Measurements from ENCODE around the gene CPN2.

The CPN2 gene

DNA sequence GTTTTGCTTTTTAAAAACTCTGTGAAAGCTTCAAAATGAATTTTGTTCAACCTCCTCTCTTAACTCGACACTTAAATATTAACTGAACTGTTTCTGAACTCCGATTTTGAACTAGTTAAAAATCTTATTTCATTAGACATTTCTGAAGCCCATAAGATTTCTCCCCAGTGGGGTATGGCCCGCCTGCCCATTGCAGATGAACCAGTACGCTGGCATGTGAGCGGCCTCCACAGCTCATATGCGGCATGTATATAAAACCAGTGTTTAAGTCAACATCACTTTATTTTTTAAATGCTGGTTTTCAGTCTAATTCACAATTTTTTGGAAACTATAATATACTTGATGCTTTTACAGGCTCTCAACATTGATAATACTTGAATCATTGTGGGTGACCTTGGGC lies 50.2 kb downstream of the CPN2 start:
- H3K4me3 ChIP-seq (ENCODE audit: low read depth, low read length): no peak overlapping the region
- TF ChIP-seq, protein P1, sequence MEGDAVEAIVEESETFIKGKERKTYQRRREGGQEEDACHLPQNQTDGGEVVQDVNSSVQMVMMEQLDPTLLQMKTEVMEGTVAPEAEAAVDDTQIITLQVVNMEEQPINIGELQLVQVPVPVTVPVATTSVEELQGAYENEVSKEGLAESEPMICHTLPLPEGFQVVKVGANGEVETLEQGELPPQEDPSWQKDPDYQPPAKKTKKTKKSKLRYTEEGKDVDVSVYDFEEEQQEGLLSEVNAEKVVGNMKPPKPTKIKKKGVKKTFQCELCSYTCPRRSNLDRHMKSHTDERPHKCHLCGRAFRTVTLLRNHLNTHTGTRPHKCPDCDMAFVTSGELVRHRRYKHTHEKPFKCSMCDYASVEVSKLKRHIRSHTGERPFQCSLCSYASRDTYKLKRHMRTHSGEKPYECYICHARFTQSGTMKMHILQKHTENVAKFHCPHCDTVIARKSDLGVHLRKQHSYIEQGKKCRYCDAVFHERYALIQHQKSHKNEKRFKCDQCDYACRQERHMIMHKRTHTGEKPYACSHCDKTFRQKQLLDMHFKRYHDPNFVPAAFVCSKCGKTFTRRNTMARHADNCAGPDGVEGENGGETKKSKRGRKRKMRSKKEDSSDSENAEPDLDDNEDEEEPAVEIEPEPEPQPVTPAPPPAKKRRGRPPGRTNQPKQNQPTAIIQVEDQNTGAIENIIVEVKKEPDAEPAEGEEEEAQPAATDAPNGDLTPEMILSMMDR (IDR thresholded peaks at IDR 0.05; ENCODE audit: low read depth, low read length): no peak

DNA sequence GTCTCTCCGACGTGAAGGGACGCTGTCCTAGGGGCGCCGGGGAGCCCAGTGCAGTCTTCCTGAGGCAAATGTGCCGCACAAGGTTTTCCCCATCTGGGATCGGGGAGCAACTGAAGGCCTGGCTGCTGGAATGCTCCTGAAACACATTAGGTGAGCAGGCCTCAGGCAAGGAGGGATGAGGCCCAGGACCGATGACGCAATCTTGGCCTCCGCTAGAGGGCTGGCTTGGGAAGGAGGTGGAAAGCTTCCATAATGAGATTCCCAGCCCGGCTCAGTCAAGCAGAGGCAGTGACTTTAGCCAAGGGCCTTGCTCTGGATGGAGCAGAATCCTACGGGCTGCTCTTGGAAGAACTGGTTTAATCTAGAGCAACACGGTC lies 50.8 kb downstream of the CPN2 start:
- TF ChIP-seq, protein P1 (IDR thresholded peaks at IDR 0.05; ENCODE audit: low read depth, low read length): no peak
- H3K4me3 ChIP-seq (ENCODE audit: low read depth, low read length): no peak overlapping the region

DNA sequence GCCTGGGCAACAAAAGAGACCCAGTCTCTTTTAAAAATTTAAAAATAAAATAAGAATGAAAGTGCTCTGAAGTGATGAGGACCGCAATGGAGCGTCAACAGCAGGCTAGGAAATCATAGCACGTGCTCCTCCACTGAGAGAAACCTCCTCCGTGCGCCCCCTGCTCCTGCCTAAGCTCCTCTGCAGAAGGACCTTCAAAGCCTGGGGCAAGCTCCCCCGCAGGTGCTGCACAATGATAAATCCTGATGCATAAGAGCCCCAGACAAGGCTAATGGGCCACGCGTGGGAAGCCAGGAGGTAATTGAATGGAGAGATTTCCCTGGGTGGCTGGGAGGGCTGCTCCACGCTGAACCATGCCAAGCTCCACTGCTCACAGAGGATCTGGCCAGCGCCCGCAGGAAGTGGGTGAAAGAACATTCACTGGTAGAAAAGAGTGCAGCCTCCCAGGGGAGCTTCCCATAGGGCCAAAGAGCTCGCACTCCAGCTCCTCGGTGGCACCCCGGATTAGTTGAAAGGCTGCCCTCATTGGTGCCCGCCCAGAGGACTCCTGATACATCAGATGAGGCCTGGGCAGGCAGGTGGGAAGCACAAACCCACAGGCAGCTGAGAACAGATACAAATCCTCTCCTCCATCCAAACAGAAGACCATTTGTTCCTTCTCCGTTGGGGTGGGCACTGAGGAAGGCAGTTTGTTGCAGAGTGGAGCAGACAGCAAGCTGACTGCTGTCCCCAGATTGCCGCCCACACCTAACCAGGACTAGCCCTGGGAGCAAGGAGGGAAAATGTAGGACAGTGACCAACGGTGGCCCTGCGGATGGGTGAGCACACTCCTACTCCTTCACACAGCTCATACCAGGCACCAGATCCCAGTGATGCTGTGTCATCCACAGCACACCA lies 52.5 kb downstream of the CPN2 start:
- TF ChIP-seq, protein P1 (IDR thresholded peaks at IDR 0.05; ENCODE audit: low read depth, low read length): no peak
- H3K4me3 ChIP-seq (ENCODE audit: low read depth, low read length): no peak overlapping the region

DNA sequence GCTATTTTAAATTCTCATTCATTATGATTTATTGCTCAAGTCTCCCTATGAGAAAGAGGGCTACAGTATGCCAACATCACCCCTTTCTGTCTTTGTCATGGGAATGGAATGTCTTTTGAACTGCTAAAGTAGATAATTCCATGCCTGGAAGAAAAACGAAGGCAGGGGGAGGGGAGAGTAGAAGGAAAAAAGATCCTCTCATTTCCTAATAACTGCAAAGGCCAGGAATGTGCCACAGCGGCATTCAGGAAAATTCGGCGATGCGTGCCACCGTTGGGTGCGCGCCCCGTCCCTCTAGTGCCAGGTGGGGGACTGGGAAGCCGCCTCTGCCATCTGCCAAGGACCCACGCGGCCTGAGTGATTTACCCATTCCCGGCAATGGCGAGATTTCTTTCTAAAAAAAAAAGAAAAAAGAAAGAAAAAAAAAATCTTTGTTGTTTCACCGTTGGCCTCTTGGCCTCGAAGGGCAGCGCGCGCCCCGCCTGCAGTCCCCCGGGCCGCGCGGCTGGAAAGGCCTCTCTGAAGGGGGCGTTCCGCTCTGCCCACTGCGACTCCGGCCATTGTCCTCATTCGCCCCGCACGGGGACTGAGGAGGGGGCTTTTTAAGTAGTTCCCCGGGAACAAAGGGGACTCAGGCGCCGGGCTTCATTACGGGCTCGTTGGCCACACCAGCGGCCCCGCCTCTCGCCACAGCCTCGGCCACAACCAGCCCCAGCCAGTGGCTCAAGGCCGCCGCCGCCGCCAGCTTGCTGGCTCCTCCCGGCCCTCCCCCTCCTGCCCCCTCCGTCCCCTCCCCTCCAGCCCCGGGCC lies 54.5 kb downstream of the CPN2 start:
- TF ChIP-seq, protein P1 (IDR thresholded peaks at IDR 0.05; ENCODE audit: low read depth, low read length): no peak
- no peak overlapping the region for H3K4me3 ChIP-seq (ENCODE audit: low read depth, low read length)

DNA sequence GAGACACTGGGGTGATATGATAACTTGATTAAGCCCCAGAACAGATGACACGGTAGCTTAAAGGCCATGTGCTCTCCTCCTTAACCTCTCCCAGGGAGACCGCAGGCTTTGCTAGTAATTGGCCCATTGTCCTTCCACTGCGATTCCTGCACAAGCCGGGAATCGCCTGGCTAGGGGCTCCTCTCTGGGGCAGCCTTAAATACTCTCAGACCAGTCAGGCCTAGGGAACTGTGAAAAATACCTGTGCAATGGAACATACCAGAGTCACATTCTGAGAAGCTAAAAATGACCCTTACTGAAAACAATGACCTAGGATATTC lies 56.3 kb downstream of the CPN2 start:
- H3K4me3 ChIP-seq (ENCODE audit: low read depth, low read length): no peak overlapping the region
- TF ChIP-seq, protein P1 (IDR thresholded peaks at IDR 0.05; ENCODE audit: low read depth, low read length): no peak

DNA sequence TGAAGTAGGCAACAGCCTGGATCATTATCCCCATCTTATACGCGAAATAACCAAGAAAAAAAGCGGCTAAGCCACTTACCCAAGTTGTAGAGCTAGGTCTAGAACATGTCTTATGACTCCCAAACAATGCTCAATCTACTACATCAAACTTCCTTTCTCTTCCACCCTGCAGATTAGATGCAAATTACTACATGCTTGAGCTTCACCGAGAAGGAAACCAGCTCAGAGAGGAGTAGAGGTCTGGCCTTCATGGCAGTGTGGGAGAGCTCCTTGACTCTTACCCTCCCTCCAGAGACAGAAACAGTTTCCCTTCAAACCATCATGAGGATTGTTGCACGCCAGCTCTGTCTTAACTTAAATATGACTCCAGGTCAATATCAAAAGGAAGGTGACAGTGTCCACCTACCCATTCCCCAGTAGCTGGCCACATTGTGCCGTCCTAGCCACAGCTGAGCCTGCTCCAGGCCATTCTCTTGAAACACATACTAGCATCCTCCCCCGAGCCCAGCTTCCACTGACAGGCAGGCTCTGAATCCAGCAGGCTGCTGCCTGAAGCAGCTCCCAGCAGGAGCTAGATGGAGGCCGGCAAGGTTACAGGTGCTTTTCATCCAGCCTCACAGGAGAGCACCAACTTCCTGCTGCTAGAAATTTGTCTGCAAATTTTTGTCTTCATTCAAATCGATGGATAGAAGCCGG lies 56.8 kb downstream of the CPN2 start:
- H3K4me3 ChIP-seq (ENCODE audit: low read depth, low read length): no peak overlapping the region
- TF ChIP-seq, protein P1 (IDR thresholded peaks at IDR 0.05; ENCODE audit: low read depth, low read length): no peak
